ENCODE measurements around the gene DCHS2. TPM values are rescaled to one million over a fixed set of nuclear protein-coding genes. Genes with fewer than 3 reads are reported as not detected.

The DCHS2 gene
- total RNA-seq, 1 donor from 2014 or later: not detected

DNA sequence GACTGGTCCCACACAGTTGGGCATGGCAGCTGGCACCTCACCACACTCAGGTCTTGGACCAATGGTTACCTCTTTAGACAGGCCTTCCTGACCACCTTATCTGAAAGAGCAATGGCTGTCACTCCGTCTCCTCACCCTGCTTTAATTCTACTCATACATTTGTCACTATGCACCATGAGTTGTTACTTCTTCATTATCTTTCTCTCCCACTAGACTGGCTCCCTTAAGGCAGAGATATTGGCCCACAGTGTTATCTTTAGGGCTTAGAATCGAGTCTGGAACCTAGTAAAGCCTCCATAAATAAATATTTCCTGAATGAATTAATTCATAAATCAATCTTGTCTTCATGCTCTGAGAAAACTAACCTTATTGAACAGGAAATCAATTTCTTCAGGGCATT lies 46.6 kb downstream of the DCHS2 start:
- no peak for DNase-seq (ENCODE audit: low read depth)
- Histone ChIP-seq H3K4me3 (ENCODE audit: low read depth, low read length) (no peak overlapping the region), H3K27me3 (ENCODE audit: control insufficient read depth, insufficient read depth, low read length) (no peaks in the 10 kb centered on the region), H3K36me3 (ENCODE audit: control insufficient read depth, insufficient read depth, low read length) (no peaks in the 10 kb centered on the region)
- FAIRE-seq: no peak
- TF ChIP-seq, protein P1, sequence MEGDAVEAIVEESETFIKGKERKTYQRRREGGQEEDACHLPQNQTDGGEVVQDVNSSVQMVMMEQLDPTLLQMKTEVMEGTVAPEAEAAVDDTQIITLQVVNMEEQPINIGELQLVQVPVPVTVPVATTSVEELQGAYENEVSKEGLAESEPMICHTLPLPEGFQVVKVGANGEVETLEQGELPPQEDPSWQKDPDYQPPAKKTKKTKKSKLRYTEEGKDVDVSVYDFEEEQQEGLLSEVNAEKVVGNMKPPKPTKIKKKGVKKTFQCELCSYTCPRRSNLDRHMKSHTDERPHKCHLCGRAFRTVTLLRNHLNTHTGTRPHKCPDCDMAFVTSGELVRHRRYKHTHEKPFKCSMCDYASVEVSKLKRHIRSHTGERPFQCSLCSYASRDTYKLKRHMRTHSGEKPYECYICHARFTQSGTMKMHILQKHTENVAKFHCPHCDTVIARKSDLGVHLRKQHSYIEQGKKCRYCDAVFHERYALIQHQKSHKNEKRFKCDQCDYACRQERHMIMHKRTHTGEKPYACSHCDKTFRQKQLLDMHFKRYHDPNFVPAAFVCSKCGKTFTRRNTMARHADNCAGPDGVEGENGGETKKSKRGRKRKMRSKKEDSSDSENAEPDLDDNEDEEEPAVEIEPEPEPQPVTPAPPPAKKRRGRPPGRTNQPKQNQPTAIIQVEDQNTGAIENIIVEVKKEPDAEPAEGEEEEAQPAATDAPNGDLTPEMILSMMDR (IDR thresholded peaks at IDR 0.05; ENCODE audit: insufficient read depth, low read length, severe bottlenecking): no peak

DNA sequence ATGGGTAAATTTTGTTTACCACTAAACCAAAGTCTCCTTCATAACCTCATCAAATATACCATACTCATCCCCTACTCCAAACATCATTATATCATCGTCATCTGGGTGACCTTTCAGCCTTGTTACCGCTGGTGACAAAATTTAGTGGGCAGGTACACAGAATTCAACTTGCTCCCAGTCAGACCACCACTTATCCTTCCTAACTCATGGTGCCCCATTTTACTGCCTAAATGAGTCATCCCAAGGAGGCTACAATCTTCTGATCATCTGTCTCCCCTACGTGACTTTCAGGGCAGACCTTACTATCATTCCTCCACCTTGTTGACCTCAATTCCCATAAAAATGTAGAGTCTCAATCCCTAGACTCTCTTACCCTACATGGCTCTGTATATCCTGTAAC lies 49.6 kb downstream of the DCHS2 start:
- no peak for DNase-seq (ENCODE audit: low read depth)

DNA sequence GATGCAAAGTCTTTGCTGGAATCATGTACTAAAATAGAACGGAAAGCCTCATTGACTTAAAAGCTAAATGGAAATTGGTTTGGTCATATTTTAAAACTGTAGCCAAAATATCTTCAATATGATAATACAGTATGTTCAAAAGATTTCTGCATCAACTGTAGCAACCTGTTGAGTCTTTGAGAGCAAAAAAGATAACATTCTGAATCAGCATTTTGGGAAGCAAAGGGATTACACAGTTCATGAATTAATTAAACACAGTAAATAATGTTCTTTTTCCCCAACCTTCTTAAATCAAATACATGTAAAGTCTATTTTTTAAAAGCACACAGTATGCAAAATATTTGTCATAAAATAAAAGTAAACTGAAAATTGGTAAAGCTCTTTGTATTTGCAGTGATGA lies 50.5 kb downstream of the DCHS2 start:
- no peak overlapping the region for H3K4me3 ChIP-seq (ENCODE audit: low read depth, low read length)
- H3K36me3 ChIP-seq (ENCODE audit: control insufficient read depth, insufficient read depth, low read length): no peaks in the 10 kb centered on the region
- FAIRE-seq (no peak), DNase-seq (ENCODE audit: low read depth) (no peak)
- H3K27me3 ChIP-seq (ENCODE audit: control insufficient read depth, insufficient read depth, low read length): no peaks in the 10 kb centered on the region
- TF ChIP-seq, protein P1 (IDR thresholded peaks at IDR 0.05; ENCODE audit: insufficient read depth, low read length, severe bottlenecking): no peak

More for the DNA sequence above, 49.6 kb downstream of the DCHS2 start:
- TF ChIP-seq, protein P1 (IDR thresholded peaks at IDR 0.05; ENCODE audit: insufficient read depth, low read length, severe bottlenecking): no peak
- no peak overlapping the region for H3K4me3 ChIP-seq (ENCODE audit: low read depth, low read length)
- no peak for FAIRE-seq
- H3K27me3 ChIP-seq (ENCODE audit: control insufficient read depth, insufficient read depth, low read length): no peaks in the 10 kb centered on the region
- no peaks in the 10 kb centered on the region for H3K36me3 ChIP-seq (ENCODE audit: control insufficient read depth, insufficient read depth, low read length)

DNA sequence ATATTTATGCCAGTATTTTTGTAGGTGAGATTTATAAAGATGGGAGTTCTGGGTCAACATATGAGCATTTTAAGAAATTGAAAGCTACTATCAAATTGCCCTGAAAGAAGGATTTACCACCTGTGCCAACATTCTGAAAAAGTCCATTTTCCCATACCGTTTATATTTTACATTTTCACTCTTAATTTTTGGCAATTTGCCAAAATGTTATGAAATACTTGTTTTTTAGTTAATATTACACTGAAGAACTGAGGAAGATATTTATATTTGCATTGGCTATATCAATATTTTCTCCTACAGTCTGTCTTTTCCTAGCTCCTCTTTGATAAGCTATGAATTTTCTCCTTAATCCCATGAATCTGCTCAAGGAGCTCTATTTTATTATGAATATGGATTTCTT lies 52.4 kb downstream of the DCHS2 start:
- H3K27me3 ChIP-seq (ENCODE audit: control insufficient read depth, insufficient read depth, low read length): no peaks in the 10 kb centered on the region
- no peak overlapping the region for H3K4me3 ChIP-seq (ENCODE audit: low read depth, low read length)
- H3K36me3 ChIP-seq (ENCODE audit: control insufficient read depth, insufficient read depth, low read length): no peaks in the 10 kb centered on the region
- TF ChIP-seq, protein P1 (IDR thresholded peaks at IDR 0.05; ENCODE audit: insufficient read depth, low read length, severe bottlenecking): no peak
- DNase-seq (ENCODE audit: low read depth) (no peak), FAIRE-seq (no peak)

DNA sequence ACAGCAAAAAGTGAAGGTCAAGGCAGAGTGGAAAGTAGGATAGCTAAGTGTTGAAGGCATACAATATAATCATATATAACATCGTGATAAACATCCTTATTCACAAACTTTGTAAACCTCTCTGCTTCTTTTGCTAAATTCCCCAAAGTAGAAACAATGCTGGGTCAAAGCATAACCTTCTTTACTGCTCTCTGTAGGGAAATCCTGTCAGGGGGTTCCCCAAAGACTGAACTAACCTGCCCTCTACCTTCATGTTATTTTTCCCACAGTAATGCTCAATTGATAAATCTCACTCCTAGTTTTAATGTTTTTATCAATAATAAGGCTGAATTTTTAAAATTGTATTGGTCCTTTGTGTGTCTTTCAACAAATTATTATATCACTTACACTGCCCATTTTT lies 55.7 kb downstream of the DCHS2 start:
- DNase-seq (ENCODE audit: low read depth) (no peak), FAIRE-seq (no peak)
- TF ChIP-seq, protein P1 (IDR thresholded peaks at IDR 0.05; ENCODE audit: insufficient read depth, low read length, severe bottlenecking): no peak

DNA sequence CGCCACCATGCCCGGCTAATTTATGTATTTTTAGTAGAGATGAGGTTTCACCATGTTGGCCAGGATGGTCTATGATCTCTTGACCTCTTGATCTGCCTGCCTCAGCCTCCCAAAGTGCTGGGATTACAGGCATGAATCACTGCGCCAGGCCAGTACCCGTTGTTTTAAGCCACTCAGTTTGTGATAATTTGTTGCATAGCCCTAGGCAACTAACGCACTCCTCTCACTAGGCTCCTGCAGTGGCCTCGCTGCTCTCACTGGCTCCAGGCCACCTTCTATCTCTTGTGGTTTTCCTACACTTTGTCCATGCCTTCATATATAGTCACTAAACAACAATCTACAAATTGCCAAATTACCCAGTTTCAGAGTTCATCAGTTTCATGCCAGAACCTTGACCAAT lies 58.1 kb downstream of the DCHS2 start:
- Histone ChIP-seq H3K4me3 (ENCODE audit: low read depth, low read length) (no peak overlapping the region), H3K36me3 (ENCODE audit: control insufficient read depth, insufficient read depth, low read length) (no peaks in the 10 kb centered on the region), H3K27me3 (ENCODE audit: control insufficient read depth, insufficient read depth, low read length) (no peaks in the 10 kb centered on the region)
- DNase-seq (ENCODE audit: low read depth) (no peak), FAIRE-seq (no peak)
- TF ChIP-seq, protein P1 (IDR thresholded peaks at IDR 0.05; ENCODE audit: insufficient read depth, low read length, severe bottlenecking): no peak

More for the DNA sequence above, 55.7 kb downstream of the DCHS2 start:
- Histone ChIP-seq H3K27me3 (ENCODE audit: control insufficient read depth, insufficient read depth, low read length) (no peaks in the 10 kb centered on the region), H3K36me3 (ENCODE audit: control insufficient read depth, insufficient read depth, low read length) (no peaks in the 10 kb centered on the region), H3K4me3 (ENCODE audit: low read depth, low read length) (no peak overlapping the region)
